Heart left ventricle (tissue), 13 donors: ENCODE data around the gene ABLIM2.

ENCODE experiments used
- CTCF ChIP-seq, 12 donors: fragments of 200-600 bp; sonication (generic) in 4 of 12; IDR thresholded peaks; one replicate each; pipeline versions ENCODE4 v1.5.0 to v1.8.0; 2018 to 2022; ENCODE audit warnings: antibody characterized with exemption in 12 of 12, mild to moderate bottlenecking in 5 of 12
- POLR2A ChIP-seq, 2 donors: fragments of 450-650 bp; IDR thresholded peaks; one replicate each; pipeline ENCODE4 v1.6.1; 2017; ENCODE audit warnings: antibody characterized with exemption in 2 of 2, mild to moderate bottlenecking in 2 of 2, moderate library complexity in 2 of 2
- donor health status: ischemic (EF 13 %, LVEDD 7.1; RV severe dilation, severe dysfunction).
- donor health status: DM: no; HTN: yes; CAD: no.
- donor health status: DM: no; HTN: no; CAD: no.
- donor health status: ischemic (EF 25% LVEDD 6.9; RV normal size, moderate dysfunction).
- donor health status: ischemic (EF 25% LVEDD 5.7; RV mildly dilated, moderate dysfunction).
- donor health status: ischemic (EF 35%, LVEDD 5.7; RV mildly dilated, moderate dysfunction).
- donor health status: nonischemic (EF 11% LVEDD 7.7; RV severe dilation, severe dysfunction).
- donor health status: DM: yes; HTN: yes; CAD: no.
- donor health status: PGD.
- donor health status: ischemic (EF 29% LVEDD 5.4; RV normal size, mild dysfunction).
- donor health status: nonischemic (EF 23%, LVEDD 6.1; RV moderate dilation, normal function).

DNA sequence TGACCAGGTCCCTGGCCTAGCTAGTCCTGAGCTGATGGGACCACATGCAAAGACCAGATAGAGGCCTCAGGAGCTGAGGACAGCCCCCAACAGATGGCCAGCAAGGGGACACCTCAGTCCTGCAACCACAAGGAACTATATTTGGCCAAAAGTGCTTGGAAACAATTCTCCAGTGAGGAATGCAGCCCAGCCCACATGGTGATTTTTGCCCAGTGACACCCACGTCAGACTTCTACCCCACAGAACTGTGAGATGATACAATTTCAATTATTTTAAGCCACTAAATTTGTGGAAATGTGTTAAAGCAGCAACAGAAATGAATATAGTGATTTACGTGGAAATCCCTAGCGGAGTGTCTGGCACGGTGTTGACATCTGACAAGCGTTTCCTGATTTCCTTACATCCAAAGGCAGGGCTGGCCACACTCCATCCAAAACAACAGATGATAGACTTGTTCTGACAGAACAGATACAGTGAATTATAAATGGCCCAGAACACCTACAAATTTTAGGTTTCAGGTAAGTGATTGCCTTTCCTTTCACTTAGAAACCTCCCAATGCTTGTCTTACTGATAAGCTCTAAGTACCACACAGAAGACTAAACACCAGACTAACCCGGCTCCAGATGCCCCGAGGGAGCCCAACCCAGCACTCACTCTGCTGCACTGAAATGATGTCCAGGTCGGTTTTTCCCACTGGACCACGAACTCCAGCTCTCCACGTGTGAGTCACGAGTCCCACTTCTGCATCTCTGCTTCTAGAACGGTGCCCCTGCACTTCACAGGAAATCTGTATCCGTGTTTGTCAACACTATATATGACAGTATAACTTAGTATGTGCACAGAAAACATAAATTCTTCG lies 224.7 kb downstream of the ABLIM2 start:
- TF ChIP-seq CTCF (IDR thresholded peaks at IDR 0.05) (no peak), POLR2A (IDR thresholded peaks at IDR 0.05) (no peak)
